ENCODE measurements around the gene LRRC4C. TPM values are rescaled to one million over a fixed set of nuclear protein-coding genes. Genes with fewer than 3 reads are reported as not detected.
"Not testable (repeated sequence)": the region's sequence is repeated elsewhere in the genome, so short reads cannot be mapped to it uniquely, and the experiment has no call there.

LRRC4C gene
- total RNA-seq, 2 donors from 2014 or later: 0.42 TPM; not detected in 1

- Histone ChIP-seq H3K4me3 (no peak overlapping the region), H3K27ac (no peak overlapping the region), H3K4me1 (no peaks in the 10 kb centered on the region), H3K9me3 (no peaks in the 10 kb centered on the region), H3K27me3 (no peaks in the 10 kb centered on the region), H3K36me3 (no peaks in the 10 kb centered on the region), H3K9ac (ENCODE audit: low read depth in 2 of 2, low read length in 2 of 2) (no peak overlapping the region)
- DNase-seq: no peak
- intact Hi-C loops (cut with DNase I): no loop called here
- TF ChIP-seq CTCF (IDR thresholded peaks at IDR 0.05): no peak
These were observed 591.3 kb downstream of the LRRC4C start for GRCh38 chr11:40867991-40868632.

GRCh38 chr11:40857754-40858153 lies 601.7 kb downstream of the LRRC4C start:
- H3K4me1 ChIP-seq; H3K27me3 ChIP-seq; intact Hi-C loops (cut with DNase I); H3K4me3 ChIP-seq; H3K9me3 ChIP-seq; DNase-seq; H3K27ac ChIP-seq; H3K36me3 ChIP-seq; H3K9ac ChIP-seq (ENCODE audit: low read depth in 2 of 2, low read length in 2 of 2): not testable (repeated sequence)

- no peak overlapping the region for H3K4me3 ChIP-seq
- DNase-seq: no peak
- no peak for TF ChIP-seq CTCF (IDR thresholded peaks at IDR 0.05)
- H3K27me3 ChIP-seq: no peaks in the 10 kb centered on the region
- H3K9me3 ChIP-seq: no peaks in the 10 kb centered on the region
- no peaks in the 10 kb centered on the region for H3K4me1 ChIP-seq
- intact Hi-C loops (cut with DNase I): no loop called here
- H3K27ac ChIP-seq: no peak overlapping the region
- no peak overlapping the region for H3K9ac ChIP-seq (ENCODE audit: low read depth in 2 of 2, low read length in 2 of 2)
- no peaks in the 10 kb centered on the region for H3K36me3 ChIP-seq
These were observed 616.6 kb downstream of the LRRC4C start for GRCh38 chr11:40842750-40843339.

GRCh38 chr11:40841231-40841630 lies 618.2 kb downstream of the LRRC4C start:
- Histone ChIP-seq H3K27me3 (no peaks in the 10 kb centered on the region), H3K4me1 (no peaks in the 10 kb centered on the region), H3K9me3 (no peaks in the 10 kb centered on the region), H3K36me3 (no peaks in the 10 kb centered on the region), H3K27ac (no peak overlapping the region), H3K4me3 (no peak overlapping the region), H3K9ac (ENCODE audit: low read depth in 2 of 2, low read length in 2 of 2) (no peak overlapping the region)
- no peak for DNase-seq
- TF ChIP-seq CTCF (IDR thresholded peaks at IDR 0.05): no peak
- intact Hi-C loops (cut with DNase I): no loop called here

GRCh38 chr11:40838181-40838683 lies 621.2 kb downstream of the LRRC4C start:
- Histone ChIP-seq H3K27ac (no peak overlapping the region), H3K36me3 (no peaks in the 10 kb centered on the region), H3K4me3 (no peak overlapping the region), H3K9ac (ENCODE audit: low read depth in 2 of 2, low read length in 2 of 2) (no peak overlapping the region), H3K27me3 (no peaks in the 10 kb centered on the region), H3K9me3 (no peaks in the 10 kb centered on the region), H3K4me1 (no peaks in the 10 kb centered on the region)
- intact Hi-C loops (cut with DNase I): no loop called here
- no peak for DNase-seq
- TF ChIP-seq CTCF (IDR thresholded peaks at IDR 0.05): no peak

DNA sequence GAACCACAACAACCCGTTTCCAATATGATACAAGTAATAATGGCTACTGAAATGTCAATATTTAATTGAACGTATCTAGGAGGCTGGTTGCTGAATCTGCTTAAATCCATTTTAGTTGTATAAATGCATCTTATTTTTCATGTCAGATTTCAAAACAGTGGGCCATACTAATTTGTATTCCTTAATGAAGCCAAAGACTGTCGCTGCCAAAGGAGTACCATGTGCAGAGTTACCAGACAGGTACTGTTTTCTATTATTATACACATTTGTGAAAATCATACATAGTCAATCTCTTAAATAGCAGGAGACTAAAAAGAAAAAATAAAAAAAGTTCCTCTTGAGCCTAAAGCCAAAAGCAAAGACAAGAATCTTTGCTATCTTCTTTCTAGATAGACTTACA lies 632.3 kb downstream of the LRRC4C start:
- no peaks in the 10 kb centered on the region for H3K27me3 ChIP-seq
- no peaks in the 10 kb centered on the region for H3K36me3 ChIP-seq
- no peaks in the 10 kb centered on the region for H3K9me3 ChIP-seq
- no peak overlapping the region for H3K4me3 ChIP-seq
- H3K4me1 ChIP-seq: no peaks in the 10 kb centered on the region
- TF ChIP-seq CTCF (IDR thresholded peaks at IDR 0.05): no peak
- no peak for DNase-seq
- intact Hi-C loops (cut with DNase I): no loop called here
- no peak overlapping the region for H3K9ac ChIP-seq (ENCODE audit: low read depth in 2 of 2, low read length in 2 of 2)
- H3K27ac ChIP-seq: no peak overlapping the region
